ENCODE data around the gene TICAM1. TPM values are rescaled to one million over a fixed set of nuclear protein-coding genes. Genes with fewer than 3 reads are reported as not detected.
A peak's percentile ranks its signal among the peaks of the same experiment; 100 is the strongest.

Gene TICAM1
- total and polyA plus RNA-seq, 2 of the 13 experiments (the other 11 are each of a cell fraction or from before 2014, with no cell fraction given), result 0.33 to 0.95 TPM

GRCh38 chr19:4844348-4845179 lies 13.1 kb upstream of the TICAM1 start (continued):
- TF ChIP-seq FOXJ3 (CRISPR knock-in tag; IDR thresholded peaks at IDR 0.05; ENCODE audit: borderline replicate concordance) (no peak), SALL1 (CRISPR knock-in tag; IDR thresholded peaks at IDR 0.05) (no peak), HNF1A (IDR thresholded peaks at IDR 0.05; ENCODE audit: low read depth) (peak; percentile 83), HNF1A (CRISPR knock-in tag; IDR thresholded peaks at IDR 0.05; ENCODE audit: borderline replicate concordance) (peak; percentile 84; the same call in 1 of the 2 replicates), TARDBP (CRISPR knock-in tag; IDR thresholded peaks at IDR 0.05) (no peak), ZNF34 (CRISPR knock-in tag; IDR thresholded peaks at IDR 0.05; ENCODE audit: borderline replicate concordance) (no peak), CREB1 (IDR thresholded peaks at IDR 0.05) (no peak), CREB1 (CRISPR knock-in tag; IDR thresholded peaks at IDR 0.05) (no peak), ZNF354B (CRISPR knock-in tag; IDR thresholded peaks at IDR 0.05) (no peak), ZNF317 (CRISPR knock-in tag; IDR thresholded peaks at IDR 0.05) (no peak), SRSF9 (IDR thresholded peaks at IDR 0.05; ENCODE audit: borderline replicate concordance, insufficient read depth, low read depth, low read length, poor library complexity, severe bottlenecking) (no peak), ZNF256 (CRISPR knock-in tag; conservative IDR thresholded peaks at IDR 0.05) (no peak), TCF12 (IDR thresholded peaks at IDR 0.05) (no peak), TCF12 (CRISPR knock-in tag; IDR thresholded peaks at IDR 0.05) (no peak), ZNF7 (CRISPR knock-in tag; IDR thresholded peaks at IDR 0.05) (no peak), HIVEP1 (CRISPR knock-in tag; IDR thresholded peaks at IDR 0.05) (no peak), LCORL (IDR thresholded peaks at IDR 0.05) (no peak), LCORL (CRISPR knock-in tag; IDR thresholded peaks at IDR 0.05) (peak; percentile 28; the same call in 1 of the 2 replicates), NFE2 (CRISPR knock-in tag; IDR thresholded peaks at IDR 0.05) (no peak), ZNF674 (CRISPR knock-in tag; IDR thresholded peaks at IDR 0.05; ENCODE audit: low read depth) (no peak), ATF1 (CRISPR knock-in tag; IDR thresholded peaks at IDR 0.05) (no peak), ZNF335 (CRISPR knock-in tag; IDR thresholded peaks at IDR 0.05) (no peak), FOXK2 (IDR thresholded peaks at IDR 0.05) (no peak), HHEX (CRISPR knock-in tag; IDR thresholded peaks at IDR 0.05) (no peak), PHF21A (CRISPR knock-in tag; IDR thresholded peaks at IDR 0.05) (no peak), PRPF4 (IDR thresholded peaks at IDR 0.05; ENCODE audit: low read depth, low read length, poor library complexity, severe bottlenecking) (no peak), TCF7L2 (IDR thresholded peaks at IDR 0.05; ENCODE audit: low read depth, low read length) (no peak)
- TF ChIP-seq, protein P1, sequence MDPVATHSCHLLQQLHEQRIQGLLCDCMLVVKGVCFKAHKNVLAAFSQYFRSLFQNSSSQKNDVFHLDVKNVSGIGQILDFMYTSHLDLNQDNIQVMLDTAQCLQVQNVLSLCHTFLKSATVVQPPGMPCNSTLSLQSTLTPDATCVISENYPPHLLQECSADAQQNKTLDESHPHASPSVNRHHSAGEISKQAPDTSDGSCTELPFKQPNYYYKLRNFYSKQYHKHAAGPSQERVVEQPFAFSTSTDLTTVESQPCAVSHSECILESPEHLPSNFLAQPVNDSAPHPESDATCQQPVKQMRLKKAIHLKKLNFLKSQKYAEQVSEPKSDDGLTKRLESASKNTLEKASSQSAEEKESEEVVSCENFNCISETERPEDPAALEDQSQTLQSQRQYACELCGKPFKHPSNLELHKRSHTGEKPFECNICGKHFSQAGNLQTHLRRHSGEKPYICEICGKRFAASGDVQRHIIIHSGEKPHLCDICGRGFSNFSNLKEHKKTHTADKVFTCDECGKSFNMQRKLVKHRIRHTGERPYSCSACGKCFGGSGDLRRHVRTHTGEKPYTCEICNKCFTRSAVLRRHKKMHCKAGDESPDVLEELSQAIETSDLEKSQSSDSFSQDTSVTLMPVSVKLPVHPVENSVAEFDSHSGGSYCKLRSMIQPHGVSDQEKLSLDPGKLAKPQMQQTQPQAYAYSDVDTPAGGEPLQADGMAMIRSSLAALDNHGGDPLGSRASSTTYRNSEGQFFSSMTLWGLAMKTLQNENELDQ (CRISPR knock-in tag; IDR thresholded peaks at IDR 0.05; ENCODE audit: borderline replicate concordance), result no peak

Data from HepG2 (cell line).